PFSK-1 (cell line): Measurements from ENCODE around the gene SACS.

Experiments
- SIN3A ChIP-seq: IDR thresholded peaks from 2 replicates; pipeline ENCODE4 v1.6.1; 2012; ENCODE audit warnings: mild to moderate bottlenecking, low read length, moderate library complexity, borderline replicate concordance; ENCODE audit not compliant: insufficient read depth
- TAF1 ChIP-seq: IDR thresholded peaks from 2 replicates; pipeline ENCODE4 v1.6.1; 2012; ENCODE audit warnings: low read length, control low read depth, borderline replicate concordance; ENCODE audit not compliant: insufficient read depth
- TF ChIP-seq, protein P1 (sequence below), 2 experiments: IDR thresholded peaks; 2 replicates each; pipeline versions ENCODE4 v1.6.1 to v1.8.0; 2011 to 2012; ENCODE audit warnings: low read depth in 2 of 2, low read length in 2 of 2, control low read depth in 1 of 2, inconsistent platforms in 1 of 2, mild to moderate bottlenecking in 1 of 2, moderate library complexity in 1 of 2; ENCODE audit not compliant: insufficient read depth in 1 of 2

GRCh38 chr13:23411706-23412105 lies 21.8 kb downstream of the SACS start:
- TF ChIP-seq, protein P1, sequence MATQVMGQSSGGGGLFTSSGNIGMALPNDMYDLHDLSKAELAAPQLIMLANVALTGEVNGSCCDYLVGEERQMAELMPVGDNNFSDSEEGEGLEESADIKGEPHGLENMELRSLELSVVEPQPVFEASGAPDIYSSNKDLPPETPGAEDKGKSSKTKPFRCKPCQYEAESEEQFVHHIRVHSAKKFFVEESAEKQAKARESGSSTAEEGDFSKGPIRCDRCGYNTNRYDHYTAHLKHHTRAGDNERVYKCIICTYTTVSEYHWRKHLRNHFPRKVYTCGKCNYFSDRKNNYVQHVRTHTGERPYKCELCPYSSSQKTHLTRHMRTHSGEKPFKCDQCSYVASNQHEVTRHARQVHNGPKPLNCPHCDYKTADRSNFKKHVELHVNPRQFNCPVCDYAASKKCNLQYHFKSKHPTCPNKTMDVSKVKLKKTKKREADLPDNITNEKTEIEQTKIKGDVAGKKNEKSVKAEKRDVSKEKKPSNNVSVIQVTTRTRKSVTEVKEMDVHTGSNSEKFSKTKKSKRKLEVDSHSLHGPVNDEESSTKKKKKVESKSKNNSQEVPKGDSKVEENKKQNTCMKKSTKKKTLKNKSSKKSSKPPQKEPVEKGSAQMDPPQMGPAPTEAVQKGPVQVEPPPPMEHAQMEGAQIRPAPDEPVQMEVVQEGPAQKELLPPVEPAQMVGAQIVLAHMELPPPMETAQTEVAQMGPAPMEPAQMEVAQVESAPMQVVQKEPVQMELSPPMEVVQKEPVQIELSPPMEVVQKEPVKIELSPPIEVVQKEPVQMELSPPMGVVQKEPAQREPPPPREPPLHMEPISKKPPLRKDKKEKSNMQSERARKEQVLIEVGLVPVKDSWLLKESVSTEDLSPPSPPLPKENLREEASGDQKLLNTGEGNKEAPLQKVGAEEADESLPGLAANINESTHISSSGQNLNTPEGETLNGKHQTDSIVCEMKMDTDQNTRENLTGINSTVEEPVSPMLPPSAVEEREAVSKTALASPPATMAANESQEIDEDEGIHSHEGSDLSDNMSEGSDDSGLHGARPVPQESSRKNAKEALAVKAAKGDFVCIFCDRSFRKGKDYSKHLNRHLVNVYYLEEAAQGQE (IDR thresholded peaks at IDR 0.05; ENCODE audit: insufficient read depth in 1 of 2, low read depth in 2 of 2, low read length in 2 of 2), result no peak
- no peak for TF ChIP-seq TAF1
- no peak for TF ChIP-seq SIN3A
